Uterus (tissue), 4 donors: ENCODE results near the gene MRPL21. TPM values are rescaled to one million over a fixed set of nuclear protein-coding genes. Genes with fewer than 3 reads are reported as not detected.

Experiments used
- DNase-seq, 2 donors: peaks; one replicate each; pipeline ENCODE4 v3.0.0-alpha.2; 2019 to 2020
- H3K27ac ChIP-seq, 2 donors: fragments of 200-600 bp; sonication (generic); 1 replicate in 1 of 2; 2 replicates in 1 of 2; pipeline ENCODE4 v1.5.1; 2016 to 2018
- H3K27me3 ChIP-seq, 2 donors: fragments of 200-600 bp; sonication (generic); one replicate each; pipeline ENCODE4 v1.5.1; 2018 to 2019; ENCODE audit warnings: control low read depth in 1 of 2
- H3K36me3 ChIP-seq, 2 donors: fragments of 200-600 bp; sonication (generic); one replicate each; pipeline ENCODE4 v1.5.1; 2019; ENCODE audit warnings: control low read depth in 1 of 2
- H3K4me1 ChIP-seq, 2 donors: fragments of 200-600 bp; sonication (generic); one replicate each; pipeline ENCODE4 v1.5.1; 2018 to 2019; ENCODE audit warnings: control low read depth in 1 of 2
- H3K4me3 ChIP-seq, 2 donors: fragments of 200-600 bp; sonication (generic); 1 replicate in 1 of 2; 2 replicates in 1 of 2; pipeline ENCODE4 v1.5.1; 2018 to 2019; ENCODE audit warnings: mild to moderate bottlenecking in 1 of 2
- H3K9me3 ChIP-seq, 2 donors: fragments of 200-600 bp; sonication (generic); one replicate each; pipeline ENCODE4 v1.5.1; 2019; ENCODE audit warnings: control low read depth in 1 of 2
- CTCF ChIP-seq, 4 experiments: fragments of 200-600 bp in 2 of 4; fragments of 450-650 bp in 2 of 4; sonication (generic) in 2 of 4; IDR thresholded peaks; one replicate each; pipeline ENCODE4 v1.5.1; 2016 to 2019; ENCODE audit warnings: antibody characterized with exemption in 4 of 4, mild to moderate bottlenecking in 2 of 4, moderate library complexity in 1 of 4
- POLR2A ChIP-seq, 2 donors: fragments of 450-650 bp; IDR thresholded peaks; one replicate each; pipeline ENCODE4 v1.6.1; 2016; ENCODE audit warnings: antibody characterized with exemption in 2 of 2, mild to moderate bottlenecking in 1 of 2, moderate library complexity in 1 of 2
- intact Hi-C: fragments of 100-400 bp; cut with DNase I; formaldehyde crosslinking; loops from one replicate; pipeline ENCODE4 v1.15.1; 2023; ENCODE audit warnings: low total_unique reads
- total RNA-seq, 4 donors: library from RNA; depleted of rRNA in 3 of 4; stranded (reverse); fragments of >200 nt in 3 of 4; gene quantifications; one replicate each; pipeline versions ENCODE4 v1.1.0 to v1.2.4, GENCODE V29; 2014 to 2023
- donor health status: DM: yes; HTN: yes; CAD: no.

MRPL21 gene
- total RNA-seq, 4 donors from 2014 or later: 29.2 to 52.7 (median 36.9) TPM

- Histone ChIP-seq H3K27ac (no peak overlapping the region), H3K4me1 (no peaks in the 10 kb centered on the region), H3K27me3 (no peaks in the 10 kb centered on the region), H3K36me3 (no peaks in the 10 kb centered on the region), H3K4me3 (no peak overlapping the region), H3K9me3 (no peaks in the 10 kb centered on the region)
- no peak for DNase-seq
- no peak for TF ChIP-seq POLR2A (IDR thresholded peaks at IDR 0.05)
- intact Hi-C loops: no loop called here
Observed at GRCh38 chr11:68916439-68916838, 12.8 kb upstream of the MRPL21 start.

GRCh38 chr11:68914761-68915160 is 11.1 kb upstream of the MRPL21 start:
- intact Hi-C loops: no loop called here
- Histone ChIP-seq H3K9me3 (no peaks in the 10 kb centered on the region), H3K4me3 (no peak overlapping the region), H3K27me3 (no peaks in the 10 kb centered on the region), H3K27ac (no peak overlapping the region), H3K36me3 (no peaks in the 10 kb centered on the region), H3K4me1 (no peaks in the 10 kb centered on the region)
- TF ChIP-seq POLR2A (IDR thresholded peaks at IDR 0.05) (no peak), CTCF (IDR thresholded peaks at IDR 0.05) (no peak)
- DNase-seq: no peak

GRCh38 chr11:68913188-68913587 is 9.6 kb upstream of the MRPL21 start:
- intact Hi-C loops: no loop called here
- Histone ChIP-seq H3K4me3 (no peak overlapping the region), H3K27me3 (no peaks in the 10 kb centered on the region), H3K36me3 (no peaks in the 10 kb centered on the region), H3K27ac (no peak overlapping the region), H3K4me1 (no peaks in the 10 kb centered on the region), H3K9me3 (no peaks in the 10 kb centered on the region)
- no peak for TF ChIP-seq CTCF (IDR thresholded peaks at IDR 0.05)
- no peak for DNase-seq

GRCh38 chr11:68912254-68912653 is 8.6 kb upstream of the MRPL21 start:
- no peaks in the 10 kb centered on the region for H3K36me3 ChIP-seq
- TF ChIP-seq POLR2A (IDR thresholded peaks at IDR 0.05) (no peak), CTCF (IDR thresholded peaks at IDR 0.05) (no peak)

GRCh38 chr11:68911731-68912130 is 8.1 kb upstream of the MRPL21 start:
- intact Hi-C loops: no loop called here
- no peaks in the 10 kb centered on the region for H3K4me1 ChIP-seq
- H3K27me3 ChIP-seq: no peaks in the 10 kb centered on the region
- no peak for TF ChIP-seq CTCF (IDR thresholded peaks at IDR 0.05)
- no peak for TF ChIP-seq POLR2A (IDR thresholded peaks at IDR 0.05)
- no peak overlapping the region for H3K27ac ChIP-seq
- no peaks in the 10 kb centered on the region for H3K36me3 ChIP-seq
- no peaks in the 10 kb centered on the region for H3K9me3 ChIP-seq
- no peak overlapping the region for H3K4me3 ChIP-seq
- no peak for DNase-seq

More at GRCh38 chr11:68912254-68912653, 8.6 kb upstream of the MRPL21 start:
- intact Hi-C loops: no loop called here
- Histone ChIP-seq H3K4me1 (no peaks in the 10 kb centered on the region), H3K27ac (no peak overlapping the region), H3K4me3 (no peak overlapping the region), H3K9me3 (no peaks in the 10 kb centered on the region), H3K27me3 (no peaks in the 10 kb centered on the region)
- no peak for DNase-seq

- Histone ChIP-seq H3K36me3 (no peaks in the 10 kb centered on the region), H3K4me1 (no peaks in the 10 kb centered on the region), H3K27ac (no peak overlapping the region), H3K4me3 (no peak overlapping the region), H3K27me3 (no peaks in the 10 kb centered on the region), H3K9me3 (no peaks in the 10 kb centered on the region)
- intact Hi-C loops: no loop called here
- no peak for DNase-seq
- TF ChIP-seq POLR2A (IDR thresholded peaks at IDR 0.05): no peak
- no peak for TF ChIP-seq CTCF (IDR thresholded peaks at IDR 0.05)
Observed at GRCh38 chr11:68910965-68911364, 7.3 kb upstream of the MRPL21 start.
